ENCODE measurements around the gene ZFYVE28.
"Not testable (repeated sequence)": the region's sequence is repeated elsewhere in the genome, so short reads cannot be mapped to it uniquely, and the experiment has no call there.

ZFYVE28 gene

GRCh38 chr4:2275546-2276251 lies 142.7 kb downstream of the ZFYVE28 start:
- no peak overlapping the region for H3K4me3 ChIP-seq (ENCODE audit: low read depth, low read length)

- not testable (repeated sequence) for H3K4me3 ChIP-seq (ENCODE audit: low read depth, low read length)
Measured at GRCh38 chr4:2275044-2275397, 143.4 kb downstream of the ZFYVE28 start.

- H3K4me3 ChIP-seq (ENCODE audit: low read depth, low read length), result no peak overlapping the region
Measured at GRCh38 chr4:2274320-2275043, 144.0 kb downstream of the ZFYVE28 start.

GRCh38 chr4:2273657-2274319 lies 144.7 kb downstream of the ZFYVE28 start:
- no peak overlapping the region for H3K4me3 ChIP-seq (ENCODE audit: low read depth, low read length)

- no peak overlapping the region for H3K4me3 ChIP-seq (ENCODE audit: low read depth, low read length)
Measured at GRCh38 chr4:2273221-2273620, 145.2 kb downstream of the ZFYVE28 start.

GRCh38 chr4:2272828-2273120 lies 145.7 kb downstream of the ZFYVE28 start:
- H3K4me3 ChIP-seq (ENCODE audit: low read depth, low read length), result no peak overlapping the region

- no peak overlapping the region for H3K4me3 ChIP-seq (ENCODE audit: low read depth, low read length)
Measured at GRCh38 chr4:2272026-2272827, 146.2 kb downstream of the ZFYVE28 start.

- no peak overlapping the region for H3K4me3 ChIP-seq (ENCODE audit: low read depth, low read length)
Measured at GRCh38 chr4:2271279-2272025, 147.0 kb downstream of the ZFYVE28 start.

- H3K4me3 ChIP-seq (ENCODE audit: low read depth, low read length), result no peak overlapping the region
Measured at GRCh38 chr4:2270341-2271165, 147.9 kb downstream of the ZFYVE28 start.

- no peak overlapping the region for H3K4me3 ChIP-seq (ENCODE audit: low read depth, low read length)
Measured at GRCh38 chr4:2269618-2270163, 148.8 kb downstream of the ZFYVE28 start.

GRCh38 chr4:2269206-2269531 lies 149.3 kb downstream of the ZFYVE28 start:
- H3K4me3 ChIP-seq (ENCODE audit: low read depth, low read length), result no peak overlapping the region

GRCh38 chr4:2268357-2269205 lies 149.9 kb downstream of the ZFYVE28 start:
- no peak overlapping the region for H3K4me3 ChIP-seq (ENCODE audit: low read depth, low read length)

- no peak overlapping the region for H3K4me3 ChIP-seq (ENCODE audit: low read depth, low read length)
Measured at GRCh38 chr4:2267841-2268240, 150.6 kb downstream of the ZFYVE28 start.

- no peak overlapping the region for H3K4me3 ChIP-seq (ENCODE audit: low read depth, low read length)
Measured at GRCh38 chr4:2267320-2267811, 151.1 kb downstream of the ZFYVE28 start.

- no peak overlapping the region for H3K4me3 ChIP-seq (ENCODE audit: low read depth, low read length)
Measured at GRCh38 chr4:2266821-2267220, 151.6 kb downstream of the ZFYVE28 start.

GRCh38 chr4:2266181-2266580 lies 152.3 kb downstream of the ZFYVE28 start:
- no peak overlapping the region for H3K4me3 ChIP-seq (ENCODE audit: low read depth, low read length)

- no peak overlapping the region for H3K4me3 ChIP-seq (ENCODE audit: low read depth, low read length)
Measured at GRCh38 chr4:2265113-2266110, 153.0 kb downstream of the ZFYVE28 start.
